DND-41 (cell line): Measurements from ENCODE around the gene EXOC4.

Source experiments
- ATAC-seq: fragments of 200-7000 bp; cut with Tn5 transposase; 3 replicates; pipeline ENCODE4 v1.9.1; 2021; ENCODE audit warnings: low read depth; ENCODE audit not compliant: insufficient read depth
- DNase-seq: peaks from one replicate; pipeline ENCODE4 v3.0.0-alpha.2; 2020
- H2AFZ ChIP-seq: 2 replicates; pipeline ENCODE4 v1.6.0; 2012; ENCODE audit warnings: low read depth, low read length
- H3K27ac ChIP-seq: 2 replicates; pipeline ENCODE4 v1.5.1; 2012; ENCODE audit warnings: low read length, inconsistent platforms
- H3K27me3 ChIP-seq: fragments of 200-600 bp; sonication (generic); 2 replicates; pipeline ENCODE4 v1.6.0; 2012; ENCODE audit warnings: low read length, mild to moderate bottlenecking, inconsistent platforms; ENCODE audit not compliant: insufficient read depth, poor library complexity
- H3K36me3 ChIP-seq: 2 replicates; pipeline ENCODE4 v1.5.1; 2012; ENCODE audit warnings: low read length, inconsistent platforms; ENCODE audit not compliant: insufficient read depth
- H3K4me1 ChIP-seq: 2 replicates; pipeline ENCODE4 v1.5.1; 2012; ENCODE audit warnings: mild to moderate bottlenecking, low read length; ENCODE audit not compliant: insufficient read depth
- H3K4me2 ChIP-seq: 2 replicates; pipeline ENCODE4 v1.6.0; 2012; ENCODE audit warnings: mild to moderate bottlenecking, moderate library complexity, low read length, inconsistent platforms; ENCODE audit not compliant: insufficient read depth
- H3K4me3 ChIP-seq, 2 experiments: fragments of 200-600 bp in 1 of 2; shearing (Covaris generic) in 1 of 2; 2 replicates each; pipeline ENCODE4 v1.5.1; 2012 to 2016; ENCODE audit warnings: inconsistent platforms in 2 of 2, low read length in 2 of 2, mild to moderate bottlenecking in 2 of 2, low read depth in 1 of 2, moderate library complexity in 1 of 2
- H3K79me2 ChIP-seq: 2 replicates; pipeline ENCODE4 v1.6.0; 2012; ENCODE audit warnings: low read length, inconsistent platforms; ENCODE audit not compliant: insufficient read depth
- H3K9ac ChIP-seq: 2 replicates; pipeline ENCODE4 v1.6.0; 2012; ENCODE audit warnings: low read depth, mild to moderate bottlenecking, inconsistent platforms, low read length, moderate library complexity
- H3K9me3 ChIP-seq: 2 replicates; pipeline ENCODE4 v1.5.1; 2012; ENCODE audit warnings: low read length, moderate library complexity, mild to moderate bottlenecking, inconsistent platforms; ENCODE audit not compliant: insufficient read depth, severe bottlenecking
- H4K20me1 ChIP-seq: 2 replicates; pipeline ENCODE4 v1.6.0; 2012; ENCODE audit warnings: low read length; ENCODE audit not compliant: insufficient read depth
- CTCF ChIP-seq: IDR thresholded peaks from 2 replicates; pipeline ENCODE4 v1.5.1; 2012; ENCODE audit warnings: borderline replicate concordance, low read length, moderate library complexity, mild to moderate bottlenecking; ENCODE audit not compliant: poor library complexity, severe bottlenecking; ENCODE audit errors: extremely low read depth
- EZH2 ChIP-seq: IDR thresholded peaks from 3 replicates; pipeline ENCODE4 v1.6.1; 2012; ENCODE audit warnings: borderline replicate concordance, low read depth, mild to moderate bottlenecking, moderate library complexity, low read length, inconsistent platforms; ENCODE audit not compliant: severe bottlenecking

The EXOC4 gene

GRCh38 chr7:133614251-133614650 lies 361.4 kb downstream of the EXOC4 start:
- H3K27ac ChIP-seq = no peak overlapping the region
- ATAC-seq = no peak

GRCh38 chr7:133618970-133619369 lies 366.1 kb downstream of the EXOC4 start:
- H3K9ac ChIP-seq = no peak overlapping the region
- H3K4me1 ChIP-seq = no peaks in the 10 kb centered on the region
- H2AFZ ChIP-seq = no peak overlapping the region
- ATAC-seq = no peak
- DNase-seq = no peak
- H3K4me3 ChIP-seq = no peak overlapping the region
- H3K27ac ChIP-seq = no peak overlapping the region
- no peaks in the 10 kb centered on the region for H4K20me1 ChIP-seq
- no peak for TF ChIP-seq EZH2
- TF ChIP-seq CTCF = no peak
- no peaks in the 10 kb centered on the region for H3K36me3 ChIP-seq
- H3K4me2 ChIP-seq = no peak overlapping the region
- H3K9me3 ChIP-seq = no peaks in the 10 kb centered on the region
- H3K79me2 ChIP-seq = no peaks in the 10 kb centered on the region
- H3K27me3 ChIP-seq = no peaks in the 10 kb centered on the region

More at GRCh38 chr7:133614251-133614650, 361.4 kb downstream of the EXOC4 start:
- no peaks in the 10 kb centered on the region for H3K4me1 ChIP-seq
- H3K9me3 ChIP-seq = no peaks in the 10 kb centered on the region
- TF ChIP-seq CTCF (no peak), EZH2 (no peak)
- H3K4me2 ChIP-seq = no peak overlapping the region
- no peaks in the 10 kb centered on the region for H3K36me3 ChIP-seq
- no peak for DNase-seq
- no peaks in the 10 kb centered on the region for H3K79me2 ChIP-seq
- no peak overlapping the region for H2AFZ ChIP-seq
- no peak overlapping the region for H3K4me3 ChIP-seq
- H3K9ac ChIP-seq = no peak overlapping the region
- H4K20me1 ChIP-seq = no peaks in the 10 kb centered on the region
- no peaks in the 10 kb centered on the region for H3K27me3 ChIP-seq

GRCh38 chr7:133619491-133619890 lies 366.6 kb downstream of the EXOC4 start:
- no peaks in the 10 kb centered on the region for H3K27me3 ChIP-seq
- H3K4me3 ChIP-seq = no peak overlapping the region
- no peak overlapping the region for H3K9ac ChIP-seq
- TF ChIP-seq CTCF = no peak
- TF ChIP-seq EZH2 = no peak
- no peaks in the 10 kb centered on the region for H3K4me1 ChIP-seq
- no peaks in the 10 kb centered on the region for H4K20me1 ChIP-seq
- DNase-seq (no peak), ATAC-seq (no peak)
- no peaks in the 10 kb centered on the region for H3K9me3 ChIP-seq
- no peaks in the 10 kb centered on the region for H3K36me3 ChIP-seq
- H2AFZ ChIP-seq = no peak overlapping the region
- H3K79me2 ChIP-seq = no peaks in the 10 kb centered on the region
- no peak overlapping the region for H3K4me2 ChIP-seq
- H3K27ac ChIP-seq = no peak overlapping the region

- Histone ChIP-seq H2AFZ (no peak overlapping the region), H3K36me3 (no peaks in the 10 kb centered on the region), H3K27ac (no peak overlapping the region), H3K27me3 (no peaks in the 10 kb centered on the region), H3K4me1 (no peaks in the 10 kb centered on the region), H3K79me2 (no peaks in the 10 kb centered on the region), H4K20me1 (no peaks in the 10 kb centered on the region), H3K4me3 (no peak overlapping the region), H3K9ac (no peak overlapping the region), H3K4me2 (no peak overlapping the region), H3K9me3 (no peaks in the 10 kb centered on the region)
- DNase-seq (no peak), ATAC-seq (no peak)
- TF ChIP-seq CTCF = no peak
- no peak for TF ChIP-seq EZH2
Measured at GRCh38 chr7:133623721-133624120, 370.8 kb downstream of the EXOC4 start.
